ENCODE results near the gene POU6F1.

Gene POU6F1

DNA sequence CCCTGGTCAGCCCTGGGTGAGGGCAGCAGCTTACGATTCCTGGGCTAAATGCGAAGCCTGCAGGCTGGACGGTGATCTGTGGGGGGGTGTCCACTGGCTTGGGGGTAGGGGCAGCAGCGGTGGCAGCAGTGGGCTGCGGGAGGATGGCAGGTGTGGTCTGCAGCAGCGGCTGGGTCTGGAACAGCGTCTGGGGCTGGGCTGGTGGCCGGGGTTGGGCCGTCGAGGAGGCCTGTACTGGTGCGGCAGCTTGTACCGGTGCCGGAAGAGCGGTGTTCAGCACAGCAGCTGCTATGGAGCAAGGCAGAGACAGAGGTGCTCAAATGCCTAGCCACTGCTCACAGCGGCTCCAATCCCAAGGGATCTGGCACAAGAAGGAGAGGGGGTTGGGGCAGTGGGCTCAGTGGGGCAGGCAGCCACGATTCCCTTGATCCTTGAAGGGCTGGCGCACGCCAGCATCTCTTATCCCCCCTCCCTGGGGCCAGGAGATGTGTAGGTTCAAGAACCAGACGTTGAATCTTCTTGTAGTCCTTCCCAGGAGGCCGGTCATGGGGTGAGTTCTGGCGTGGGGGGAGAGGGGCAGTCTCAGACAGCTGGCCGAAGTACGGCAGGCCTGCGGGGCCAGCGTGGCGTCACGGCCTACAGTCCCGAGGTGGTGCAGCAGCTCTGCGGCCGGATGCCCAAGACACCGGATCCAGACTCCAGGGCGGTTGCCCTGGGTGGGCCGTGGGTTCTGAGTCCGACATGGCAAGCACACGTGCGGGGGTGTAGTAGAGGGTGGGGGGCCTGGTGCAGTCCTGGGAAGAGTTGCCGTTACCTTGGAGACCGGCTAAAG lies 19.9 kb downstream of the POU6F1 start:
- DNase-seq, result no peak

DNA sequence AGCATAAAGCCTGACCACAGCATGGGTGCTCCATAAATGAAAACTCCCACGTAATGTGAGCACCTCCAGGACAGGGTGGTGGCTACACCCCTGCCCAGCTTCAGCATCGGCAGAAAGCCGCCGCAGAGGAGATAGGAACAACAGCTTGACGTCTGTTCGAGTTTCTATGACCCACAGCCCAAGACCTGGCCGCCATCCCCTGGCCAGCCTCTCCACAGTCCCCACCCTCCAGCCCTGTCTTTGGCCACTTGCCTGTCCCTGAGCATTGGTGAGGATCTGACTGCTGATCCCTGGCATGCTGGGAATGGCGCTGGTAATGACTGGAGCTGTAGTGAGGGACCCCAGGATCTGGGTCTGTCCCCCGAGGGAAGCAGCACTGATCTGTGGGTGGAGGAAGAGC lies 21.3 kb downstream of the POU6F1 start:
- DNase-seq, result no peak

DNA sequence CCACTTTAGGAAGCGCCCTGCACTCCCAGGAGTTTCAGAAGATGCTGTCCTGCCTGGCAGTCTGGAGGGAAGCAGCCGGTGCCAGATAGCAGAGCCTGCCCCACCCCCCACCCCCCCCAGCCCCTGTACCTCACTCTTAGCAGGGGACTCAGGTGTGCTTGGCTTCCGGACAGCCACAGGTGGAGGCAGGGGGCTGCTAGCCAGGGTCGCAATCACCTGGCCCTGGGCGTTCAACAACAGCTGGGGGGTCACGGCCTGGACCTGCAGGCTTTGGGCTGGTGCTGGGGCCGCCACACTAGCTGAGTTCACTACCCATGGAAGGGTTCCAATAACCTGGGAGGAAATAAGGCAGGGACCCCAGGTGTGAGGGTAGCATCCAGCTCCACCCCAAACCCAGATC lies 22.0 kb downstream of the POU6F1 start:
- no peak for DNase-seq

DNA sequence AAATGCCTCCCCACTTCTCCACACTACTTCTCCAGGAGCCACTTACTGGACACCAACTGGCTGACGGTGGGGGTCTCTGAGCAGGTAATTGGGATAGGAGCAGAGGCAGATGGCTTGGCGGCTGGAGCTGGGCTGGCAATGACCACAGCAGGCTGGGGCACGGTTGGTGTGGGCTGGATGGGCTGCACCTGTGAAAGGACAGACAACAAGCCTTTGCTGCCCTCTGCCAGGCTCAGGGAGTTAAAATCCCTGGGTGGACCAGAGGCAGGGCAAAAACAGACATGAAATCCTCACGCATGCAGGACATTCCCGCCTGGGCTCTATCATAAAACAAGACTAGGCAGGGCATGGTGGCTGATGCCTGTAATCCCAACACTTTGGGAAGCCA lies 25.6 kb downstream of the POU6F1 start:
- no peak for DNase-seq

DNA sequence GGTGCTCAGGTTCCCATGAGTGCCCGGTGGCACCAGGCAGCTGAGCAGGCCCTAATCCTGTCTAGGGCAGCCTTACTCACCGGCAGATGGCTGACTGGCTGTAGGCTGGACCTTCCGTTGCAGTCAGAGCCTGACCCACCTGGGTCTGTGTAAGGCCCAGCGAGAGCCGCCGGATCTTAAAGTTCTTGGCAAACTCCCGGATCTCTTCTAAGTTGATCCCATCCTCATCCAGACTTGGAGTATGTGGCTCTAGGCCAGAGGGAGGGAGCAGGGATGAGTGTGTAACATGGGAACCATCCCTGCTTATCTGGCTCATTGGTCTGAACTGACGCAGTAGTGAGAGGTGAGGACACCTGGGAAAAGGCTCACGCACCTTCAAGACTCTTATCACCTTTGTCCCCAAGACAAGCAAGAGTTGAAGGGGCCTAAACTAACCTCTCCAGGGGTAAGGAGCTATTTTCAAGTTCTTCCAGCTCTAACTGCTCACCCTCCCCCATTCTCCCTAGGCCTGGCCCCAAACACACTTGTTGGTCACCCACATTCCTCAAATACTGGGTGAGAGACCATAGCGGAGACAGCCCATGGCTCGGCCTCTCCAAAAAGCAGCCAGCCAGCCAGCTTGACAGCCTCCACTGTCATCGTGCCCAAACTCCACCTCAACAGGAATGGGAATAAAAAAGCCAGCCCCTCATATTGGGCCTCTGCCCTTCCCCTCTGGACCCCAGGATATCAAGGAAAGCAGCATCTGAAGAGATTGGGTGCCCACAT lies 26.2 kb downstream of the POU6F1 start:
- no peak for DNase-seq

DNA sequence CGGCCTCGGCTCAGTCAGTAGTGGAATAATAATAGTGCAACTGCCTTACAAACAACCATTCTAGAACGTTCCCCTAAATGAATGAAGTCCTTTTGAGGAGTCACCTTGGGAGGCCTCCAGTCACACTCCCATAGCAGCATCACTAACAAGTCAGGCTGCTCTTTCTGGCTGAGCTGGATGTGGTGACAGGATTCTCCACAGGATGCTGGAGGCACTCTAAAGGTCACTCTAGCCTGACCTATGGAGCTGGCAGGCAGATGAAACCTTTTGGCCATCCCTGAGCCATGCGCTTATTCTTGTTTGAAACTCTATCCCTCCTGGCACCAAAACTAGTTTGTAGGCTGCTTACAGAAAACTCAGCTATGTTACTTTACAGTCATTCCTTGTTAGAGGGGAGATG lies 27.0 kb downstream of the POU6F1 start:
- DNase-seq, result no peak

DNA sequence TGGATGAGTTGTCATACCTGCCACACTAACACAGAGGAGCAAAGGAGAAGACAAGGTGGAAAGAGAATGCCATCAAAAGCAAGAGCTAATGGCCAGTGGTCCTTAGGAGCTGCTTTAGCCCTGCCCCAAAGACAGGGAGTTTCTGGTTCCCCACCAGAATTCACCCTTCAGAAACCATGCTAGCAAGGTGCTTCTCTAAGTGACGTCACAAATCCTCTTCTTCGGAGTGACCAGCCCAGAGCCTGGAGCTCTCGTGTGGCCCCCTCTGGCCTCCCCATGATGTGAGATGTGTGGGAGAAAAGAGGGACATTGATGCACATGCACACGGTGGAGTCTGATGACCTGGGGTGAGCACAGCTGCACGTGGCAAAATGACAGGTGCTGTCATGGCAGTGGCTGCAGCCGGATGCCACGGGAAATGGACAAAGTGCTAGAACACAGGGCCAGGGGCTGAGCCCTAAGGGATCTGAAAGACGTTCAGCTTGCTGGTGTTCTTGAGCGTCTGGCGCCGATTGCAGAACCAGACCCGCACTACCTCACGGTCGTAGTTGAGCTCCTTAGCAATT lies 28.0 kb downstream of the POU6F1 start:
- DNase-seq, result no peak

DNA sequence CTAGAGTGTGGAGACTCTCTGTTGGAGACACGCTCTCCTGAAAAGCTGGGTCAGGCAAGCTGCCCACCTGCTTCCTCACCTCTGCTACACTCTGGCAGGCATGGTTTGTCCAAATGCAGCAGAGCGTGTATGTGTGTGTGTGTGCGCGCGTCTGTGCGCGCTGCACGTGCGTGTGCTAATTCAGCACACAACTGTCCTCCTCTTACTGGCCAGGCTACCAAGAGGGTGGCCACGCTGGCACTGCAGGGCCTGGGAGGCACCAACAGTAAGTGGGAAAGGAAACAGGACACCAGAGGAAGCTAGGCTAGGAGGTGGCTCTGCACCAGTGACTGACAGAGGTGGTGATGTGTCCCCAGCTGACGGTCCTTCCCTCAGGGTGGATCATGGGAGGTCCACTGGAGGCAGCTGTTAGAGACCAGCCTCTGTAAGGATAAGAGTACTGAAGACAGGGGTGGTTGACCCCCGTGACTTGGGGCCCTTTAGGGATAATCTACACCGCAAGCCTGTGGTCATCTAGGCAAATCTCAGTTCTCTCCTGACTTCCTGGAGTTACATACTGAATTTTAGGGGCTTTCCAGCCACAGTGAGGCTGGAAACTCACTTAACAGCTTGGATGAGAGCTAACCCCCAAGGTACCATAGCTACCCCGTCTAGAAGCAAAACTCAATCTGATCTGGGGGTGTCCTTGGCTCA lies 29.4 kb downstream of the POU6F1 start:
- DNase-seq, result no peak

DNA sequence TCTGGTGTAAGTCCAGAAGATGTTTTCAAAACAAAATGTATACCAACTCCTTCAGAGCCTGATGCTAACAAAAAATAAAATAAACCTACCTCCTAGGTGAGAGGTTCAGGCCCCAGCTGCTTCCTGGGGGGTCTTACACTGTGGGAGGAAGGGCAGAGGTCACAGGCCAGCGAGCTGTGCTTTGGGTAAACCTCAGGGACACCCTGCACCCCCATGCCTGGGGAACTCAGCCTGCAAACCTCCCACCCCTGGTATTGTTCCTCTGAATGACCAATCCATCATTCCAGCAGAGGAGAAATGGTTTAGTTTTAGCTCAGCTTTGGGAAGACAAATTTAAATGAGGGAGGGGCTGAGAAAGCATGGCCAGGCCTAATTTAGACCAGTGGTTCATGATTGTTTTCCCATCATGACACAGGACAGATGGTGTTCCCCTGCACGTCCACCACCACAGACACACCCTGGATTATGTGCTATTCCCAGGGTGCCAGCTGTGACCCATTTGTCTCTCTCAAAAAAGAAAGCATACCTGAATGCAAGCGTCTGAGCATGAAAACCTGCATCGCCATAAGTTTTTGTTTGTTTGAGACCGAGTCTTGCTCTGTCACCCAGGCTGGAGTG lies 30.4 kb downstream of the POU6F1 start:
- DNase-seq, result no peak

DNA sequence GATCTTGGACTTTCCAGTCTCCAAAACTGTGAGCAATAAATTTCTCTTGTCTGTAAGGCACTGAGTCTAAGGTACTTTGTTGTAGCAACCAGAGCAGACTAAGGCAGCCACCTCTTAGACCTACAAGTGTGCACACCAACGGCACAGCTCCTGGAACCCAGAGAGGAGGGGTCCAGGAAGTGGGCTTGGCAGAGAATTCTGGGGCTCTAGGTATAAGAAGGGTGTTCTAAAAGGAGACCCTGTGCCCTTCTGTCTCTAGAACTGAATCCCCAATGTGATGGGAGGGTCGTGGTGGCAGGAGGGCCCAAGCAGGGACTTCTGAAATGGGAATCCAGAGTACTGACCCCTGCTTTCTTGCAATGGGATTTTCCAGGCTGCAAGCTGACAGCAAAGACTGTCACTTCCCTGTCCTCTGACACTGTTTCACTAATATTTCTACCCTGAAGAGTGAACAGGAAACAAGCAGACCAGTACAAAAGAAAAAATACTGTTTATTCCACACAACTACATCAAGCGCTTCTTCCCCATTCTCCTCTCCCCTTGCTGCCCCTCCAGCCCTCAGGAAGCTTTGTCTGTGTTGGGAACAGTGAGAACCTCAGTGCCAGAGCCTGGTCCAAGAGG lies 31.3 kb downstream of the POU6F1 start:
- no peak for DNase-seq

DNA sequence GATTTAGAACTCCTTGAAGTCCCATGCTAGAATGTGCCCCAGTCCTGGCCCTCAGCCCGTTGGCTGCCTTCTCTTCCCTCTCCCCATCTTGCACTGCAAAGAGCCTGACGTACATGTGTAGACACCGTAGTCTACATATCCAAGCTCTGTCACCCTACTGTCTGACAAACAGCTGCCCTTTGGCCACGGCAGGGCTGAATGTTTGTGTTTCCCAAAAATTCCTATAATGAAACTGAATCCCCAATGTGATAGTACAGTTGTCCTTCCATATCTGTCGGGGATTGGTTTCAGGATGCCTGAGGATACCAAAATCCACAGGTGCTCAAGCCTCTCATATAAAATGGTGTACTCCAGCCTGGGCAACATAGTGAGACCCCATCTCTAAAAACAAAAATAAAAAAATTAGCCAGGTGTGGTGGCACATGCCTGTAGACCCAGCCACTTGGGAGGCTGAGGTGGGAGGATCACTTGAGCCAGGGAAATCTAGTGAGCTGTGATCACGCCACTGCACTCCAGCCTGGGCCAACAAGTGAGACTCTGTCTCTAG lies 32.6 kb downstream of the POU6F1 start:
- no peak for DNase-seq

DNA sequence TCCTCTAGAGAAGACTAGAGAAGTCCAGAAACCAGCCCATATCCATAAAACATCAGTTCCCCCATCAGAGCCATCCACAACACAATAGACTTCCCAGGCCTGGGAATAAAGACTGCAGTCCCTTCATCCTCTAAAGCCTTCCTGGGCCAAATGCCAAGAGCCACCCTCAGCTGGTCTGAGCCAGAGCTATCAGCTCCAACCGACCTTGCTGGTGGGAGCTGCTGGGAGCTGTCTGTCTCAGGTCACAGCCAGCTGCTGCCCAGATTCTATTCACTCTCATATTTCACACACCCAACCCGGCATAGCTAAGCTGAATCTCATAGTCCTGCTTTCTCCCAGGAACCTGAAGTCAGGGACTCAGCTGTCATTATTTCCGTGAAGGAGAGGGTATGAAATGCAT lies 34.0 kb downstream of the POU6F1 start:
- DNase-seq, result no peak

DNA sequence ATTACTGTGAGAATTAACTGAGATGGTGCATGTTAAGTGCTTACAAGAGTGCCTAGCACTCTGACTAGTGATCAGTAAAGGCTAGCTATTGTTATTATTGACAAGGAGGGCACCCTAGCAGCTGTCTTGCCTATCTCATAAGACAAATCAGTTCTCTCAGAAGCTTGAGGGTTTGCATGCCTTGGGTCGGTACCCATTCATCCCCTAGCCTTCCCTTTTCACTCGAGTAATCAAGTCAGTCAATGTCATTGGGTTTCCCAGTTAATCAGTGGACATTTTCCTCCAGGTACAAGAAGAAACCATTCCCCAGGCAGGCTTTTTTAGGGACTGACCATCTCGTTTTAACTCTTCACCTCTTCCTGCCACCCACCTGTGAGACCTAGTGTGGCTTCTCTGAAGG lies 34.5 kb downstream of the POU6F1 start:
- DNase-seq, result no peak

DNA sequence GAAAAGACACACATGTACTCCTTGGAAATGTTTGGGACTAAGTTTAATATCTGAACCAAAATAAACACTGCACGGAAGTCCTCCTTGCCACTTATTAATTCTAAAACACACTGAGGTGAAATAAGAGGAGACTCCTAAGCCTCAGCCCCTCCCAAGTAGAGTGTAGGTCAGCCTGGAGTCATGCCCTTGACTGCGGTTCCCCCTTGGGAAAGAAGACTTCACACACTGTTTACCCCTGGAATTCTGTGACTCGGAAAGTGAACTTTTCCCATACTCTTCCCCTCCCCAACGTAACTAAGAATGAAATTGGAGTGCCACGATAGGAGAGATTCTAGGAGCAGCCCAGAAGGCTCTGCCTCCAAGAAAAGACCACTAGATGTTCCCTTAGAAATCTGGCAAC lies 36.3 kb downstream of the POU6F1 start:
- no peak for DNase-seq

DNA sequence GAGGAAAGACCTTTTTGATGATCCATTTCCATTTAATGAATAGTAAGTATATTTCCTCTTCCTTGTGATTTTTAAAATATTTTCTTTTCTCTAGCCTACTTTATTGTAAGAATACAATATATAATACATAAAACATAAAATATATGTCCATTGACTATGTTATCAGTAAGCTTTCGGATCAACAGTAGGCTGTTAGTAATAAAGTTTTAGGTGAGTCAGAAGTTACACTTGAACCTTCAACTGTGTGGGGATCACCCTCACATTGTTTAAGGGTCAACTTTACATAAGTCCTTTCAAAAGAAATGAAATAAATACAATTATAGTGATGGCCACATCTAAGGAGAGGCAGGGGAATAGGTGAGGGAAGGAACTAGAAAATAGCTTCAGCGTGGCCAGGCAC lies 40.0 kb downstream of the POU6F1 start:
- no peak for DNase-seq

DNA sequence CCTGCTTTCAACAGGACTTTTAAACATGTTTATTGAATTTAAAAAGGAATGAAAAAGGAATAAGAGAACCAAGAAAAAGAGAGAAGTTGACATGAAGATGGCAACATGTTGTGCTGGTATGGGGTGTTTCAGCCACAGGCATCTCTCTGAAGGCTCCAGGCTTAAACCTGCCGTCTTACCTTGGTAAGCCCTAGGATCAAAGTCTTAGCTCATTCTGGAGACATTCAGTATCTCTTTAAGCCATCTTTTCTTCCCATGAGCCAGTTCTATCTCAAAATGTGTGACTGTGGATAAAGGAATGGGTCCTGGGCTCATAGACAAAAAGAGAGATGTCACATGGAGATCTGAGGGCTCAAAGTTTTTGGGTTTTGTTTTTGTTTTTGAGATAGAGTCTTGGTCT lies 43.4 kb downstream of the POU6F1 start:
- no peak for DNase-seq

DNA sequence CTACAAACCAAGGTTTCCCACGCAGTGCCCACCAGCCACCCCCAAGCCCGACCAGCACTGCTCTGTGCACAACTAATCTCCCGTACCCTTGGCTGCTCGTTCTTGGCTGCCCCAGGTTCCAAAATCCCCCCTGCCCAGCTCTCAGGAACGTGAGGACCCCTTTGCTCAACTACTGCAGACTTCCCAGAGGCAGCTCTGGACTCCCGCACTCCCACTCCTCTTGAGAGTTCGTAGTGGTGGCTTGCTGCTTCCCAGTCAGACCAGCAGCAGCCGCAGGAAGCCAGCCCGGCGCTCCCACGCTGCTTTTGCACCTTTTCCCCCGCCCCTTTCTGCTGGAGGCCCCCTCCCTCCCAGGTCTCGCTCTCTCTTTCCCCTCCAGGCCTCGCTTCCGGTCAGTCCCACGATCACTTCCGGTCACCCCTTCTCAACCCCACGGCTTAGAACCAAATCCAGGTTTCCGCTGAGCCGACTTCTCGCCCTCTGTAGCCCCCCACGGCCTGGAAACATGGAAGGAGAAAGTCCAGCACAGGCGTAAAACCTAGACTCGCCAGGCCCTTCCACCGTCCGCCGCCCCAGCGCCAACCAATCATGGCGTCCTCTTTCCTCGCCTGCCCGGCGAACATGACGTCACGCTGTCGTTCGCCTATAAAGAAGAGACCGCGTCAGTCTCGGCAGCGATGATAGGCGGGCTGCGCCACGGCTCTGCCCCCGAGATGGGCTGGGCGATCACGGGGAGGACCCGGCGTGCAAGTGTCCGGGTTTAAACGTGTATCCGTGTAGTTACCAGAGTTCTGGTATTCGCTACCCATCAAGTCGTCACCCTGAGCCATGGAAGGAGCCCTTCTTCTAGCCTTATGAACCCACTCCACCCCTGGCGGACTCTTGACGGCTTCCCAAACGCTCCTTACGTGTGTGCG lies 45.1 kb downstream of the POU6F1 start, which contains the start of gene TFCP2:
TSS of gene TFCP2 (minus strand) at position 621 of the 917 bp plus-strand sequence. CDS start 713 bp downstream, outside the sequence.
- DNase-seq, result peak; percentile 82

DNA sequence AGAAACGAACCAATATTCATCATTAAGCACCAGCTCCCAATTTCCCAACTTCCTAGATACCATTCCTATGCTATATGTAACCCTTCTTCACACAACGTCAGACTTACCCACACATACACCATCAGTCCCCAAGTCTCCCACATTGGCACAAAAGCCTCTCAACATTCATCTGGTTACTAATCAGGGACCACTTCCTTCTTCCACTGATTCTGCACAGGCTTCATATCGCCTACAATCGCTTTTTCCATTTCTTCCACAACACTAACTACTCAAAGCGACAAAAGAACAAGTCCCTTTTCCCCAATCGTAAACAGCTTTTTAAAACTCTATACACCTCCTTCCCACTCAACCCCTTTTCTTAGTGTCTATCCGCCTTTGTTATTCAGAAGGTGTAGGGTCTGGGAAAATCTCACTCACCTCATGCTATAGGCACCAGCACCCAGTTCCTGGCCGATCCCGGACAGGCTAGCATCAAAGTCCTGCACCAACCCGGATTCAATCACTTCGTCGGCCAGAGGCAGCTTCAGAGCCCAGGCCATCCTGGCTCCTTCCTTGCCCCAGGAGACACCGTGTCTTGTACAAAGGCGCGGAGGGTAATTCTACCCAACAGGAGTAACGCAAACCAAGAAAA lies 45.9 kb downstream of the POU6F1 start:
- no peak for DNase-seq

DNA sequence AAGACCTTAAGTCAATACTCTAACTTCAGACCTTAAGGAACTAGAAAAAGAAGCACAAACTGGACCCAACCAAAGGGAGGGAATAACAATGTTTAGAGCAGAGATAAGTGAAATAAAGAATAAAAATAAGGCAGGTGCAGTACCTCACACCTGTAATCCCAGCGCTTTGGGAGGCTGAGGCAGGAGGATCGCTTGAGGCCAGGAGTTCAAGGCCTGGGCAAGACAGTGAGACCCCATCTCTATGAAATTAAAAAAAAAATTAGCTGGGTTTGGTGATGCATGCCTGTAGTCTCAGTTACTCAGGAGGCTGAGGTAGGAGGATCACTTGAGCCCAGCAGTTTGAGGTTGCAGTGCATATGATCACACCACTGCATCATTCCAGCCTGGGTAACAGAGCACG lies 54.1 kb downstream of the POU6F1 start:
- DNase-seq, result no peak

DNA sequence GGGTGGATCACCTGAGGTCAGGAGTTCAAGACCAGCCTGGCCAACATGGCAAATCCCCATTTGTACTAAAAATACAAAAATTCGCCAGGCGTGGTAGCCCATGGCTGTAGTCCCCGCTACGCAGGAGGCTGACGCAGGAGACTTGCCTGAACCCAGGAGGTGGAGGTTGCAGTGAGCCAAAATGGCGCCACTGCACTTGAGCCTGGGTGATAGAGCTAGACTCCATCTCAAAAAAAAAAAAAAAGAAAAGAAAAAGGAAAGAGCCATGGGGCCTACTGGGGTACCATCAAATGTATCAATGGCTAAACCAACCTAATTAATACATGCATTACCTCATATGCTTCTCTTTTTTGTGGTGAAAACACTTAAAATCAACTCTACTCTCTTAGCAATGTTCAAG lies 55.6 kb downstream of the POU6F1 start:
- no peak for DNase-seq

All from SIG-M5 (cell line).